Coronary artery (tissue), 2 donors: ENCODE data around the gene NXN.
"Not testable (repeated sequence)": the region's sequence is repeated elsewhere in the genome, so short reads cannot be mapped to it uniquely, and the experiment has no call there.

Source experiments
- DNase-seq: peaks from one replicate; pipeline ENCODE4 v3.0.0-alpha.2; 2017; ENCODE audit warnings: low spot score
- H3K27ac ChIP-seq, 2 donors: fragments of 200-600 bp; sonication (generic); one replicate each; pipeline ENCODE4 v1.5.1; 2016 to 2019
- H3K4me3 ChIP-seq: fragments of 200-600 bp; sonication (generic); 2 replicates; pipeline ENCODE4 v1.5.1; 2016; ENCODE audit warnings: mild to moderate bottlenecking, moderate library complexity
- CTCF ChIP-seq: fragments of 200-600 bp; sonication (generic); IDR thresholded peaks from one replicate; pipeline ENCODE4 v1.5.1; 2019; ENCODE audit warnings: antibody characterized with exemption

The NXN gene

GRCh38 chr17:962166-962565 lies 17.4 kb downstream of the NXN start:
- DNase-seq, result no peak
- H3K27ac ChIP-seq, result no peak overlapping the region
- no peak overlapping the region for H3K4me3 ChIP-seq
- TF ChIP-seq CTCF, result no peak

GRCh38 chr17:958712-959451 lies 20.7 kb downstream of the NXN start:
- no peak overlapping the region for H3K4me3 ChIP-seq
- H3K27ac ChIP-seq, result no peak overlapping the region
- no peak for TF ChIP-seq CTCF
- DNase-seq, result no peak

- Histone ChIP-seq H3K4me3 (no peak overlapping the region), H3K27ac (no peak overlapping the region)
- TF ChIP-seq CTCF, result no peak
- no peak for DNase-seq
Measured at GRCh38 chr17:957856-958421, 21.6 kb downstream of the NXN start.

DNA sequence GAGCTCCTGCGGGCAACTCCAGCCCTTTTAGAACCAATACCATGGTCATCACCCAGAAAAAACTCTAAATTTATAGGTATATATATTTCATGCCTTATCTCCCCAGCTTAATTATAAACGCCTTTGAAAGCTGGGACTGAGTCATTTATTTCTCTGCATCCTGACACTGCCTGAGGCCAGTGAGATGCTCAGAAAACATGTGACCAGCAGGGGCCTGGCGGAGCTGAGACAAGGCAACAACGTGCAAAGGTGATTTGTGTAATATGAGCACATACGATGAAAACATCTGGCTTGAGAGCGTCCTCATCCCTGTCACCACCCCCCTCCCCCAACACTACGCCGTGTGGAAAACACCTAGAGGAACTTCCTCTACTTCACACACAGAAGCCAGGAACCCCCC lies 22.7 kb downstream of the NXN start:
- no peak overlapping the region for H3K27ac ChIP-seq
- no peak for DNase-seq
- no peak overlapping the region for H3K4me3 ChIP-seq
- no peak for TF ChIP-seq CTCF

- Histone ChIP-seq H3K27ac (peak overlapping the region; percentile 26 to 65), H3K4me3 (no peak overlapping the region)
- TF ChIP-seq CTCF, result no peak
- no peak for DNase-seq
Measured at GRCh38 chr17:954431-955164, 25.0 kb downstream of the NXN start.

GRCh38 chr17:953767-954166 lies 25.8 kb downstream of the NXN start:
- TF ChIP-seq CTCF, result no peak
- DNase-seq, result no peak
- Histone ChIP-seq H3K4me3 (no peak overlapping the region), H3K27ac (peak overlapping the region in 1 of 2 donors; percentile 22)

DNA sequence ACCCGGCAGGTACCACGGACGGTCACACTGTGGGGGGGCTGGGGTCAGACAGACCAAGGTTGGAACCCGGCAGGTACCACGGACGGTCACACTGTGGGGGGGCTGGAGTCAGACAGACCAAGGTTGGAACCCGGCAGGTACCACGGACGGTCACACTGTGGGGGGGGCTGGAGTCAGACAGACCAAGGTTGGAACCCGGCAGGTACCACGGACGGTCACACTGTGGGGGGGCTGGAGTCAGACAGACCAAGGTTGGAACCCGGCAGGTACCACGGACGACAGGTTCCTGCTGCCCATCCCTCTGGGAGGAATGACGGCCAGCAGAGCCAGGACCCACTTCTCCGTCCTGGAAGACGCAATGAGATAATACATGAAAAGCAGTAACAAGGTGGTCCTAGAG lies 27.0 kb downstream of the NXN start:
- not testable (repeated sequence) for H3K4me3 ChIP-seq, DNase-seq
- H3K27ac ChIP-seq, result peak overlapping the region in 1 of 2 donors; percentile 81
